GM12878 (cell line): ENCODE data around the gene ALDOB. TPM values are rescaled to one million over a fixed set of nuclear protein-coding genes. Genes with fewer than 3 reads are reported as not detected.

Experiments
- ATAC-seq: fragments of 200-7000 bp; cut with Tn5 transposase; 3 replicates; pipeline ENCODE4 v1.9.1; 2020; ENCODE audit warnings: mild to moderate bottlenecking, moderate library complexity
- BruUV-seq: library from RNA; stranded (reverse); fragments of 400-500 nt; replicated peaks from 2 replicates; lab custom pipeline; 2021; lab: Mats Ljungman, UMichigan
- CTCF ChIA-PET: fragments of 300-600 bp; sonication (Branson Sonifier 250); formaldehyde crosslinking; extraction: SDS; loops from one replicate; lab custom pipeline; 2021; ENCODE audit warnings: inconsistent platforms; lab: Yijun Ruan, JAX
- POLR2A ChIA-PET: fragments of 350-600 bp; formaldehyde crosslinking; extraction: SDS; loops from one replicate; lab custom pipeline; 2021; ENCODE audit warnings: inconsistent platforms; lab: Charles Lee
- RAD21 ChIA-PET: fragments of 300-600 bp; sonication (Branson Sonifier 250); formaldehyde crosslinking; loops from one replicate; lab custom pipeline; 2023; ENCODE audit warnings: antibody characterized with exemption; ENCODE audit not compliant: unreplicated experiment; lab: Charles Lee
- SMC1A ChIA-PET: fragments of 300-600 bp; sonication (Branson Sonifier 250); formaldehyde crosslinking; loops from one replicate; lab custom pipeline; 2023; ENCODE audit not compliant: unreplicated experiment, uncharacterized antibody; lab: Charles Lee
- DNase-seq: peaks from one replicate; pipeline ENCODE4 v3.0.0-alpha.2; 2011; ENCODE audit warnings: low read depth, low spot score
- FAIRE-seq: peaks from 3 replicates; lab custom pipeline; 2011; peaks lifted over from hg19 to GRCh38; lab: Jason Lieb, UNC
- H2AFZ ChIP-seq: 2 replicates; pipeline ENCODE4 v1.6.0; 2011; ENCODE audit warnings: low read depth, low read length, control low read depth; ENCODE audit not compliant: control insufficient read depth
- H3K27ac ChIP-seq: 2 replicates; pipeline ENCODE4 v1.5.1; 2011; ENCODE audit warnings: control low read depth; ENCODE audit not compliant: control insufficient read depth, insufficient read depth
- H3K27me3 ChIP-seq, 2 experiments: replicated peaks in 1 of 2; 2 replicates each; pipeline versions ENCODE4 v1.6.0 to v1.6.1; 2011; ENCODE audit warnings: low read length in 1 of 2; ENCODE audit not compliant: control insufficient read depth in 2 of 2, insufficient read depth in 2 of 2
- H3K36me3 ChIP-seq, 2 experiments: 2 replicates each; pipeline ENCODE4 v1.5.1; 2011; ENCODE audit warnings: low read length in 1 of 2; ENCODE audit not compliant: control insufficient read depth in 2 of 2, insufficient read depth in 2 of 2
- H3K4me1 ChIP-seq: 2 replicates; pipeline ENCODE4 v1.6.1; 2011; ENCODE audit warnings: mild to moderate bottlenecking, low read length, moderate library complexity, mixed read lengths; ENCODE audit not compliant: control insufficient read depth, insufficient read depth
- H3K4me2 ChIP-seq: 2 replicates; pipeline ENCODE4 v1.6.0; 2011; ENCODE audit warnings: control low read depth; ENCODE audit not compliant: control insufficient read depth, insufficient read depth
- H3K4me3 ChIP-seq: fragments of 200-600 bp; sonication (generic); 2 replicates; pipeline ENCODE4 v1.5.1; 2016
- H3K79me2 ChIP-seq: 2 replicates; pipeline ENCODE4 v1.6.0; 2011; ENCODE audit warnings: low read length; ENCODE audit not compliant: control insufficient read depth, insufficient read depth
- H3K9ac ChIP-seq: 2 replicates; pipeline ENCODE4 v1.8.0; 2011; ENCODE audit warnings: low read length, control low read depth, mixed read lengths; ENCODE audit not compliant: control insufficient read depth, insufficient read depth
- H3K9me3 ChIP-seq: replicated peaks from 3 replicates; pipeline ENCODE4 v1.5.1; 2011; ENCODE audit warnings: mild to moderate bottlenecking, low read length; ENCODE audit not compliant: control insufficient read depth, insufficient read depth
- H4K20me1 ChIP-seq: 2 replicates; pipeline ENCODE4 v1.6.0; 2011; ENCODE audit not compliant: control insufficient read depth, insufficient read depth
- ASH2L ChIP-seq: fragments of 300-600, 200-600 bp; sonication (generic); IDR thresholded peaks from 2 replicates; pipeline ENCODE4 v1.6.1; 2017; ENCODE audit warnings: low read depth, mild to moderate bottlenecking, borderline replicate concordance
- CHD1 ChIP-seq: IDR thresholded peaks from 2 replicates; pipeline ENCODE4 v1.6.1; 2012; ENCODE audit warnings: low read depth, low read length, improper control_type of control experiment
- CTCF ChIP-seq, 3 experiments: IDR thresholded peaks in 2 of 3; conservative IDR thresholded peaks in 1 of 3; 2 replicates each; pipeline ENCODE4 v1.5.1; 2011; ENCODE audit warnings: low read depth in 3 of 3, low read length in 3 of 3, mild to moderate bottlenecking in 3 of 3, control low read depth in 2 of 3, moderate library complexity in 2 of 3, inconsistent platforms in 1 of 3, mixed read lengths in 1 of 3; ENCODE audit not compliant: control insufficient read depth in 2 of 3, insufficient read depth in 1 of 3; ENCODE audit errors: extremely low read depth in 1 of 3
- HDAC6 ChIP-seq: fragments of 200-600 bp; sonication (generic); IDR thresholded peaks from one replicate; pipeline ENCODE4 v1.8.0; 2017; ENCODE audit warnings: antibody characterized with exemption; ENCODE audit not compliant: unreplicated experiment
- JUNB ChIP-seq: IDR thresholded peaks from 2 replicates; pipeline ENCODE4 v1.6.1; 2016; ENCODE audit warnings: antibody characterized with exemption, mild to moderate bottlenecking
- KLF5 ChIP-seq: fragments of 450-650 bp; IDR thresholded peaks from 2 replicates; pipeline ENCODE4 v1.6.1; 2014; ENCODE audit warnings: mild to moderate bottlenecking; ENCODE audit not compliant: partially characterized antibody
- RELA ChIP-seq: fragments of 450-650 bp; IDR thresholded peaks from 2 replicates; pipeline ENCODE4 v1.8.0; 2014; ENCODE audit warnings: borderline replicate concordance; ENCODE audit not compliant: partially characterized antibody
- RFX5 ChIP-seq: IDR thresholded peaks from 2 replicates; pipeline ENCODE4 v1.6.1; 2011; ENCODE audit warnings: low read depth, low read length, improper control_type of control experiment
- RUNX3 ChIP-seq: IDR thresholded peaks from 2 replicates; pipeline ENCODE4 v1.6.1; 2012; ENCODE audit warnings: low read length, inconsistent platforms
- SMAD1 ChIP-seq: fragments of 450-650 bp; IDR thresholded peaks from 2 replicates; pipeline ENCODE4 v1.6.1; 2018; ENCODE audit warnings: mild to moderate bottlenecking, low read depth; ENCODE audit not compliant: partially characterized antibody
- ZNF274 ChIP-seq: IDR thresholded peaks from one replicate; pipeline ENCODE4 v1.8.0; 2011; ENCODE audit not compliant: insufficient read length, insufficient read depth
- ZSCAN29 ChIP-seq: fragments of 450-650 bp; IDR thresholded peaks from 2 replicates; pipeline ENCODE4 v1.6.1; 2017; ENCODE audit warnings: mild to moderate bottlenecking, moderate library complexity
- ZZZ3 ChIP-seq: IDR thresholded peaks from 2 replicates; pipeline ENCODE4 v1.6.1; 2011; ENCODE audit warnings: low read depth; ENCODE audit not compliant: control insufficient read depth, insufficient read length
- WGBS: methylation state at CpG from one replicate; pipeline ENCODE4 v1.1.6; 2016; ENCODE audit warnings: low lambda C conversion rate; ENCODE audit not compliant: insufficient replicate concordance, insufficient coverage; ENCODE audit errors: missing lambda C conversion rate; 5-methylcytosine and 5-hydroxymethylcytosine counted together
- in situ Hi-C: fragments of 300-500 bp; cut with MboI; formaldehyde crosslinking; loops from 9 replicates; pipeline ENCODE4 v1.14.3; 2018; ENCODE audit warnings: mixed read lengths
- intact Hi-C: fragments of 100-400 bp; cut with micrococcal nuclease; formaldehyde crosslinking; loops from one replicate; pipeline ENCODE4 v1.14.2; 2022; ENCODE audit not compliant: unreplicated experiment
- polyA plus RNA-seq, 11 experiments: library from polyadenylated mRNA; depleted of rRNA in 4 of 11; unstranded in 6 of 11; stranded (reverse) in 5 of 11; fragments of >200 nt; fragmentation: Nextera tagmentation in 4 of 11; fragmentation: Illumina TruSeq in 1 of 11; extraction: Ambion mirVana in 4 of 11; extraction: Trizol in 1 of 11; gene quantifications; 1 replicate in 1 of 11; 2 replicates in 10 of 11; pipeline versions ENCODE4 v1.2.1 to v1.2.3, GENCODE V29; 2011 to 2016; ENCODE audit warnings: inconsistent platforms in 2 of 11, missing spikeins in 2 of 11, low read depth in 1 of 11
- total RNA-seq, 4 experiments: library from RNA; depleted of rRNA in 3 of 4; stranded (reverse); fragments of >200 nt in 3 of 4; fragmentation: Illumina TruSeq in 1 of 4; extraction: Trizol in 1 of 4; gene quantifications; 2 replicates each; pipeline versions ENCODE4 v1.2.1 to v1.2.3, GENCODE V29; 2013 to 2021
- TF ChIP-seq, protein P1 (sequence below): fragments of 450-650 bp; IDR thresholded peaks from 2 replicates; pipeline ENCODE4 v1.6.1; 2017; ENCODE audit warnings: low read depth, mild to moderate bottlenecking, moderate library complexity

ALDOB gene
- total and polyA plus RNA-seq, 10 of the 15 experiments (the other 5 are each of a cell fraction or from before 2014, with no cell fraction given) = 0.03 to 0.82 (median 0.04) TPM; not detected in 7

DNA sequence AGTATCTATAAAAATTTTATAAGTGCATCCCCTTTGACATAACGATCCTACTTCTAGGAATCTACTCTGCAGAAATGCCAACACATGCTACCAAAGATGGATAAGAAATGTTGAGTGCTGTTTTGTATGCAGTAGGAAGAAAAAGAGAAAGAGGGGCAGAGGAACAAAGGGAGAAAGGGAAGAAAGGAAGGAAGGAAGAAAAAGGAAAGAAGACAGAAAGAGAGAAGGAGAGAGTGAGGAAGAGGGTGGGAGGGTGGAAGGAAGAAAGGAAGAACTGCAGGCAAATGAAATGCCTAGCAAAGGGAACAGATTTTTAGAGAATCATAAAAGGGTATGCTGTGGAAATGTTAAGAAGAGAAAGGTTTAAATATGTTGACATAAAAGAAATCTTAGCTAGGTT is 48.5 kb upstream of the ALDOB start (continued):
- no peak for TF ChIP-seq CHD1
- TF ChIP-seq, all 136 proteins: peak for 0

DNA sequence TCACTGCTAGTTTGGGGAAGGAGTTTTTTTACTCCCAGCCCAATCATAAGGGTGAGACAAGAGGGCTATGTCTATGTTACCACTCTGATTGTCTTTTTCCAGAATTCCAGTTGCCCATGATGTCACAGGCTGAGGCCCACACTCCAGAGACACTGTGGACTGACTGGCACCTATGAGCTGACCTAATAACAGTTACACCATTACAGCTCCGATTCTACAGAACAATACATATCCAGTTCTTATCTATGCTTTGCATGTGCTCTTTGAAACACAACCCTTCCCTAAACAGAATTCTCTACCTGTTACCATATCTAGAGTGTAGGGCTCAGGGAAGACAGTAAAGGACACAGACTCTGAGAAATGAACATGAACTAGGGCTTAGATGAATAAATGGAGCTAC is 45.7 kb upstream of the ALDOB start:
- BruUV-seq = no TSS peak
- Histone ChIP-seq H3K9me3 (no peaks in the 10 kb centered on the region), H3K4me2 (no peak overlapping the region), H2AFZ (no peak overlapping the region), H3K4me1 (no peaks in the 10 kb centered on the region), H3K27ac (no peak overlapping the region), H4K20me1 (no peaks in the 10 kb centered on the region), H3K9ac (no peak overlapping the region), H3K27me3 (no peaks in the 10 kb centered on the region; a peak in 1 of 4 replicates)
- in situ Hi-C loops = no loop called here
- ChIA-PET SMC1A (no interaction called here), CTCF (interaction anchor here (1.0 kb wide), 1 partner anchor 32 kb away, joined by 3 read pairs; no protein-coding TSS in a partner anchor)
- TF ChIP-seq JUNB (no peak), ZZZ3 (no peak), RELA (no peak), KLF5 (no peak), HDAC6 (no peak), ASH2L (no peak), SMAD1 (no peak), RUNX3 (no peak), ZSCAN29 (no peak), RFX5 (no peak), ZNF274 (no peak), CTCF (IDR thresholded peaks at IDR 0.05 in 2 of 3, conservative IDR thresholded peaks at IDR 0.05 in 1 of 3; ENCODE audit: control insufficient read depth in 2 of 3, extremely low read depth in 1 of 3, insufficient read depth in 1 of 3, low read depth in 3 of 3, low read length in 3 of 3) (no peak)
- TF ChIP-seq, protein P1, sequence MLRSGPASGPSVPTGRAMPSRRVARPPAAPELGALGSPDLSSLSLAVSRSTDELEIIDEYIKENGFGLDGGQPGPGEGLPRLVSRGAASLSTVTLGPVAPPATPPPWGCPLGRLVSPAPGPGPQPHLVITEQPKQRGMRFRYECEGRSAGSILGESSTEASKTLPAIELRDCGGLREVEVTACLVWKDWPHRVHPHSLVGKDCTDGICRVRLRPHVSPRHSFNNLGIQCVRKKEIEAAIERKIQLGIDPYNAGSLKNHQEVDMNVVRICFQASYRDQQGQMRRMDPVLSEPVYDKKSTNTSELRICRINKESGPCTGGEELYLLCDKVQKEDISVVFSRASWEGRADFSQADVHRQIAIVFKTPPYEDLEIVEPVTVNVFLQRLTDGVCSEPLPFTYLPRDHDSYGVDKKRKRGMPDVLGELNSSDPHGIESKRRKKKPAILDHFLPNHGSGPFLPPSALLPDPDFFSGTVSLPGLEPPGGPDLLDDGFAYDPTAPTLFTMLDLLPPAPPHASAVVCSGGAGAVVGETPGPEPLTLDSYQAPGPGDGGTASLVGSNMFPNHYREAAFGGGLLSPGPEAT = no peak
- TF ChIP-seq, all 136 proteins: peak for 0
- RAD21 ChIA-PET = no interaction called here
- WGBS = 35% methylated on average over 1 of the region's 1 CpG
- Histone ChIP-seq H3K4me3 (no peak overlapping the region), H3K36me3 (no peaks in the 10 kb centered on the region), H3K79me2 (no peaks in the 10 kb centered on the region)
- POLR2A ChIA-PET = no interaction called here
- intact Hi-C loops = no loop called here
- no peak for DNase-seq
- ATAC-seq = no peak
- no peak for FAIRE-seq
